NK-92 (cell line): ENCODE data around the gene ADCY2.

Experiments used
- DNase-seq: peaks from one replicate; lab custom pipeline; 2025; ENCODE audit not compliant: unreplicated experiment; lab: John Stamatoyannopoulos, UW

Gene ADCY2

GRCh38 chr5:7659420-7659819 lies 263.5 kb downstream of the ADCY2 start:
- no peak for DNase-seq

DNA sequence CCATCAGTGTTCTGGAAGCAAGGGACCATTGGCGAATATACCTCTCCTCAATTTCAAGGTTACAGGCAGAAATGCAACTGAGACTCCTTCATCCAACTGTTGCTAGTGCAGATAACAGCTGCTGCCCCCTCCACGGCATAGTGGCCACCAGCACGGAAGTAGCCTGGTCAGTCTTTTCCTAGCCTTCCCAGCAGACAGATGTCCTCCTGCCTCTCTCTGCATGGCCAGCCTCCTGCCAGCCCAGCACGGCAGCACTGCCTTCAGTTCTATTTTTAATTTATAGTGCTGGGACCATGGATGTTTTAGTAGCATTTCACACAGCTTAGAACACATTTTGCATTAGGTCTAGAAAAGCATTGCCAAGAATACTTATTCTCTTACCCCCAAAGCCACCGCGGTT lies 266.4 kb downstream of the ADCY2 start:
- DNase-seq, result no peak

DNA sequence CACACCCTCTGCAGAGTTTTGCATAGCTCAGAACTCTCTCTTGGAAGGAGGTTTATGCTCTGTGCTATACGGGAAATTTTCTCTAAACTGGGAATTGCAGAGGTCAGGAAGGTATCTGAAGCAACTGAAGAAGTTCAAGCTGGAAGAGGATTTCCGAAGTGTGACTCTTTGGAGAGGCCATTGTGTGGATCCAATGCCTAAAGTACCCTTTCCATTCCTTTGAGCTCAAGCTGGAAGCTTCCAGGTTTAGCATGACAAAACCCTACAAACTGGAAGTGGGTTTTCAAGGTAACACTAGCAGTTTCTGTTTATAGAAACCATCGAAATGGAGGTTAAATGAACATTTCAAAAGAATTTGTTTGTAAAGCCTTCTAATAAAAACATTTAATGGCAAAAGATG lies 267.9 kb downstream of the ADCY2 start:
- no peak for DNase-seq

DNA sequence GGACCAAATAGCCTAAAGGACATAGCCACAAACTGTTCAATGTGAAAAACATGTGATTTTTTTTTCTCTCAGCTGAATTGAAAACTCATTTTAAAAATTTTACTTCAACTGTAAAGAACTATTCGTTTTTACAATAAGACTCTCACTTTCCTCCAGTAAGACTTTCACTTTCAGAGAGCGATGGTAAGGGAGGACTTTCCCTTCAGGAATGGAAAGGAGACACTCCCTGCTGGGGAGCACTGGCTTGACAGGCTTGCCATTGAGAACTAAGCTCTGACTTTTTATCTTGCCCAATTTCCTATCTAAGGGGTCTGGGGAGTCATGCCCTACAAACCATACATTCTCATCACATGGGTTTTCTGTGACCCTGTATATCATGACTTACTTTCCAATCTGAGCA lies 268.3 kb downstream of the ADCY2 start:
- no peak for DNase-seq

GRCh38 chr5:7667216-7667767 lies 271.4 kb downstream of the ADCY2 start:
- DNase-seq, result no peak

GRCh38 chr5:7668161-7668560 lies 272.2 kb downstream of the ADCY2 start:
- no peak for DNase-seq

DNA sequence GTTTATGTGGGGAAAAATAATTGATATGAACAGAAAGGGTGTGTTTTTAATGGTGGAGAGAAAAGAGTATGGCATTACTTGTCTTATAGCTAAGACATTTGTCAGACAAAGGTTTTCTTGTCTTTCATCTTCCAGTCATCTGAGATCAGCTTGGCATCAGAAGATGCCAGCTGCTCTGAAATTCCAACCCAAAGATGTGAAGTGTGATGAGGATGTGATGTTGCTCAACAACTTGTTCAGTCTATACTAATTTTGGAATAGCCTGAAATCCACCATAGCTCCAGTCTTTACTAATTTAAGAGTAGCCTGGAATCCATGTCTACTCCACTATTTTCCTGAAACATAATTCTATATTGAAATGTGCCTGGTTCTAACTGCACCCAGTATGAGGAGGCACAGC lies 272.7 kb downstream of the ADCY2 start:
- no peak for DNase-seq

- no peak for DNase-seq
These were observed 275.5 kb downstream of the ADCY2 start for GRCh38 chr5:7671381-7671993.

- no peak for DNase-seq
These were observed 277.7 kb downstream of the ADCY2 start for GRCh38 chr5:7673658-7674057.

GRCh38 chr5:7676455-7676854 lies 280.5 kb downstream of the ADCY2 start:
- DNase-seq, result no peak

- no peak for DNase-seq
These were observed 282.1 kb downstream of the ADCY2 start for GRCh38 chr5:7678030-7678429.

- no peak for DNase-seq
These were observed 283.7 kb downstream of the ADCY2 start for GRCh38 chr5:7679663-7680062.

GRCh38 chr5:7680260-7680659 lies 284.3 kb downstream of the ADCY2 start:
- DNase-seq, result no peak

- no peak for DNase-seq
These were observed 286.4 kb downstream of the ADCY2 start for GRCh38 chr5:7682379-7682778.

DNA sequence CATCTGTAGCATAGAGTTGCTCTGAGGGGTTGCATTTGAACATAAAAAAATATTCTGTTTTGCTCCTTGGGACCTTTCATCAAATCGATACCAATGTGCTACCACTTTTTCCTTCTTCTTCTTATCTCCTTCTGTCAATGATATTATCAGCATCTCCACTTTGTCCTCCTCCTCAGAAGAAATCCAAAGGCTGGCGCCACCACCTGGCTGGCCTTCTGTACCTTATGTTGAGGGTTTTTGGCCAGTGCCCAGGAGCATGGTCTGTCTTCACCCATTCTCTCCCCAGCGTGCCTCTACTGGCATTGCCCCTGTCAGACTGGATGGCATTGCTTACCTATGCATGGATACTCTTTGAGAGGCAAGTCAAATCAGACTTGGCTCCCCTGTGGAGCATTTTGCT lies 287.8 kb downstream of the ADCY2 start:
- no peak for DNase-seq

DNA sequence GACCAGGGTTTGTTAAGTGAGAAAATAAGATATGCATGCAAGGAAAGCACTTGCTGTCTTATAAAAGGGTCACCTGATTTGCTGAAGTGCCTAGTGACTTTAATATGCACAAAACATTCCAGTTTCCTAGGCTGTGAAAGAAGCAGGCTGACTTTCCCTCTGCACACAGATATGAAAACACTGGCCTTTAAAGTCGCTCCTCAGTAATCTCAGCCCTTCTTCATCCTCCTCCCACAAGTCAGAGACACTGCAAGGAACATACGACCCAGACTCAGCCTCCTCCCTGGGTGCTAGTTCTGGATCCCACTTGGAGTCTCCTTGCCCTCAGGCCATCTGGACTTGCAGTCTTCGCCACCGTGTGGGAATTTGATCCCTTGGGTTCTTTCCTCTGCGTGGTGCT lies 288.9 kb downstream of the ADCY2 start:
- DNase-seq, result no peak

DNA sequence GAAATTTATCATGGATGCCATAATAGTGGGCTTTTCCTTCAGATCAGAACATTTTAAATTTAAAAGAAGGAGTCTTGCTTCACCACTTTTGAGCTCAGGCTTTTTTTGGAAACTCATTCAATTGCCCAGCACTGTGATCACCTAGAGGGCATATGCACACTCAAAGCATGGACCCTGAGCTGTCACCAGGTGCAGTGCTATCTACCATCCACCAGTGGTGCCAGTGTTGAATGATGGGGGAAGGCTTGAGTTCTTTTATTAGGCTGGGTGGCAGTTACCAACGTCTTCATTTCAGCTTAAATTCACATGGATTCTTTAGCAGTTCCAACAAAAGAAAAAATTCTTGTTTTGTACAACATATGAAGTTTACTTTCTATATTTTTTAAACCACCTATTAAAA lies 290.9 kb downstream of the ADCY2 start:
- DNase-seq, result no peak

GRCh38 chr5:7690557-7690956 lies 294.6 kb downstream of the ADCY2 start:
- no peak for DNase-seq

DNA sequence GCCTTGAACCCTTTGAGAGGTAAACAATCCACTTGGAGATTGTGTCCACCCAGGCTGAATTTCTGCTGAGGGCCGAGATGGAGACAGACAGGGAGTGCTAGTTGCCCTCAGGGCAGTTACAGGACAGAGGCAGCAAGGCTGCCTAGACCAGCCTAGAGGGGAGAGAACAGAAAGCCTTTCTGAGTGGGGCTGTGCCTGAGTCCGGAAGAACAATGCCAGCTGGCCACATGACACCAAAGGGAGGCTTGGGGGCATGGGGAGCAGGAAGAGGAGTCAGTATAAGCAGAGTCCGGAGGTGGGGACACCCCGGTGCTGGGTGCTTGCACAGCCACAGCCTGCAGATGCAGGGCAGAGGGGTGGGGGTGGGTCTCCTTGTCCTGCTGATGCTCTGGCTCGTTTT lies 309.3 kb downstream of the ADCY2 start:
- DNase-seq, result no peak

GRCh38 chr5:7705736-7706135 lies 309.8 kb downstream of the ADCY2 start:
- no peak for DNase-seq

DNA sequence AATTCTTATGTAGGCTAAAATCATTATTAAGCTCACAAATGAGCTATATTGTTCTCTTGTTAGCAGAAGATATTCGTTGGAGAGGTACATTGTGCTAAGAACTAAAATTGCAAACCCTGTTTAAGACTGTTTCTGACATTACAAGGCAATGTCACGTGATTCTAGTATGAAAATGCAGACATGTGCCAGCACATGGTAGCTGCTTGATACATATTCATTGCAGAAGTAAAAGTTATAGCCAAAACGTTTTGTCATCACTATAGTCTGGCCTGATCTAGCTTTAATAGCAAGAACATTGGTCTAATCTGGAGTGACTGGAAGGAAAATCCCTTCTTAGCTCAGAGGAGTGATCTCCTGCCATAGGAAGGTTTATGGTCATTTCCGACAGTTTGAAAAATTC lies 310.3 kb downstream of the ADCY2 start:
- no peak for DNase-seq

- DNase-seq, result no peak
These were observed 318.2 kb downstream of the ADCY2 start for GRCh38 chr5:7714119-7714518.

DNA sequence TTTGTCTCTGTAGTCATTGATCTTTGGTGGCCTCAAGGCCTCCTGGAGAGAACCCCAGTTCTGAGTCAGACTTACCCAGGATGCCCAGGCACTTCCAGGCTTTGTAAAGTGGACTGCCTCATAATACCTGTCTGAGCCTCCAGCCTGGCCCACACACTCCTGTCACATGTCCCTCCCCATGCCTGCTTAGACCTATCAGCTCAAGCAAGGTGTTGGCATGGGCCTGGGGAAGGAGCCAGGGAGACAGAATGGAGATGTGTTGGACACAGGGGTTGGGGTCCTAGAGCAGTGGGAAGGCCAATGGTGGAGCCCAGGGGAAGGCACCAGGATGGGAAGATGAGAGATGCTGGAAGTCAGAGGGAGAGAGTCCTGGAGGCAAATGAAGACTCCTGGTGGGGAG lies 318.8 kb downstream of the ADCY2 start:
- no peak for DNase-seq
